Fibroblast of the aortic adventitia (primary cell): Measurements from ENCODE around the gene MRPL23. TPM values are rescaled to one million over a fixed set of nuclear protein-coding genes. Genes with fewer than 3 reads are reported as not detected.

Experiments used
- DNase-seq: peaks from one replicate; pipeline ENCODE4 v3.0.0-alpha.2; 2010; ENCODE audit warnings: low read depth
- H3K4me3 ChIP-seq: 2 replicates; pipeline ENCODE4 v1.5.1; 2011; ENCODE audit warnings: low read depth, mild to moderate bottlenecking, control low read depth, low read length, moderate library complexity
- total RNA-seq: library from RNA; depleted of rRNA; stranded (reverse); fragments of >200 nt; gene quantifications from 2 replicates; pipeline ENCODE4 v1.2.3, GENCODE V29; 2012; ENCODE audit warnings: low replicate concordance
- TF ChIP-seq, protein P1 (sequence below): IDR thresholded peaks from 2 replicates; pipeline ENCODE4 v1.5.1; 2011; ENCODE audit warnings: mild to moderate bottlenecking, low read length, control low read depth, inconsistent platforms; ENCODE audit not compliant: insufficient read depth

The MRPL23 gene
- total RNA-seq, 1 donor = 84.3 TPM

DNA sequence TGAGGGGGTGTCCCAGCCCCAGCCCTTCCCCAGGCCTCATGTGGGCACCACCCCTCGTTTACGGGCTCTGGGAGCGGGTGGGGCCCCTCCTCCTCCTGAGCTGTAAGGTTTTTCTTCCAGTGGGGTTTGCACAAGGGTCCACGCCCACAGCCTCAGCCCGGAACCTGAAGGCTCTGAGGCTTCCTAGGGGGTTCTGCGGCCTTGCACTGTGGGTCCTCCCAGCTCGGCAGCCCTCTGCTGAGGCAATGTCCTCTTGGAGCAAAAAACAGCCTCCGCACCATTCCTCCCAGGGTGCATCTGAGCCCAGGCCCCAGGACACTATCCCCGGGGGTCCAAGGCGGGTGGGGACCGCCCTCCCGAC lies 36.4 kb downstream of the MRPL23 start:
- TF ChIP-seq, protein P1, sequence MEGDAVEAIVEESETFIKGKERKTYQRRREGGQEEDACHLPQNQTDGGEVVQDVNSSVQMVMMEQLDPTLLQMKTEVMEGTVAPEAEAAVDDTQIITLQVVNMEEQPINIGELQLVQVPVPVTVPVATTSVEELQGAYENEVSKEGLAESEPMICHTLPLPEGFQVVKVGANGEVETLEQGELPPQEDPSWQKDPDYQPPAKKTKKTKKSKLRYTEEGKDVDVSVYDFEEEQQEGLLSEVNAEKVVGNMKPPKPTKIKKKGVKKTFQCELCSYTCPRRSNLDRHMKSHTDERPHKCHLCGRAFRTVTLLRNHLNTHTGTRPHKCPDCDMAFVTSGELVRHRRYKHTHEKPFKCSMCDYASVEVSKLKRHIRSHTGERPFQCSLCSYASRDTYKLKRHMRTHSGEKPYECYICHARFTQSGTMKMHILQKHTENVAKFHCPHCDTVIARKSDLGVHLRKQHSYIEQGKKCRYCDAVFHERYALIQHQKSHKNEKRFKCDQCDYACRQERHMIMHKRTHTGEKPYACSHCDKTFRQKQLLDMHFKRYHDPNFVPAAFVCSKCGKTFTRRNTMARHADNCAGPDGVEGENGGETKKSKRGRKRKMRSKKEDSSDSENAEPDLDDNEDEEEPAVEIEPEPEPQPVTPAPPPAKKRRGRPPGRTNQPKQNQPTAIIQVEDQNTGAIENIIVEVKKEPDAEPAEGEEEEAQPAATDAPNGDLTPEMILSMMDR = no peak
- H3K4me3 ChIP-seq = no peak overlapping the region
- DNase-seq = no peak

- TF ChIP-seq, protein P1 = no peak
- no peak overlapping the region for H3K4me3 ChIP-seq
- no peak for DNase-seq
Observed at GRCh38 chr11:1987024-1987423, 39.9 kb downstream of the MRPL23 start.

DNA sequence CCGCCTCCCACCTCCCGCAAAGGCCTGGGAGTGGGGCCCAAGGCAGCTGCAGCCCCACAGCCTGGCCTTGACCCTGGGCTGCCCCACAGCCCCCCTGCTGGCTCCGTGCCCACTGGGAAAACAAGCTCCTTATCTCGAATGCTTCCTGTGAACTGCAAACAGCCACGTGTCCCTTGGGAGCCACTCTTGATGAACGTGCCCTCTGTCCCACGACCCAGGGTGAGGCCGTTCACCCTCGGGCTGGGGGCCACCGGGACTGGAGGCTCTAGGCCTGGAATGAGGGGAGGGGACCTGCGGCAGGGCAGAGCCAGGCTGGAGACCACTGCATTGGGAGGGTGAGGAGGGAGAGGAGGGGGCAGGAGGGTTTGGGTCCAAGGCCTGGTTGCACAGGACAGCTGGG lies 41.0 kb downstream of the MRPL23 start:
- DNase-seq = no peak

DNA sequence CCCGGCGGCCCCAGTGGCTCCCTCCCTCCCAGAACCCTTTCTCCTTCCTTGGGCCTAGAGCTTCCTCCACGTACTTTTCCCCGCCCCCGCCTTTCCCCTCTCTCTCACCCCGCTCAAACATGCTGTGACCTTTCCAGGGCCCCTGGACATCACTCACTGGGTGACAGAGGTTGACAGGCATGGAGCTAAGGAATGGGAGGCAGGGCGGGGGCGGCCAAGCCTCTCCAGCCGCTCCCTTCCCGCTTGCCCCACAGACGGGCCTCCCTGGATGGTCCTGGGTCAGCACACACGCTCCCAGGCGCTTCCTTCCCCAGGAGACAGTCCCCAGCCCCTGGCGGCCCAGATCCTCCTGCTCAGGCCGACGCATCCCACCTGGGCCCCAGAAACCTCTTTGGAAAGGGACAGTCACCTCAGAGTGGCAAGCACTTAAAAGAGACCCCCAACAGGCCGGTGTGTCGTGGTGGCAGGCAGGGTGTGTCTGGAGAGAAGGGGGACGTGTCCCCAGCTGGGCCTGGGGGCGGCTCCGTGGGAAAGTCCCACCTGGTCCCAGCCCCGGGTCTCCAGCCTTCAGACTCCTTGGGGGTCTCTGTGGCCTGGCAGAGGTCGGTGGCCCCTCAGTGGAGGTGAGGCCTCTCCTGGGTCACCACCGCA lies 41.7 kb downstream of the MRPL23 start:
- no peak for DNase-seq
- no peak overlapping the region for H3K4me3 ChIP-seq
- TF ChIP-seq, protein P1 = no peak

More for the DNA sequence above, 41.0 kb downstream of the MRPL23 start:
- no peak overlapping the region for H3K4me3 ChIP-seq
- TF ChIP-seq, protein P1 = no peak

DNA sequence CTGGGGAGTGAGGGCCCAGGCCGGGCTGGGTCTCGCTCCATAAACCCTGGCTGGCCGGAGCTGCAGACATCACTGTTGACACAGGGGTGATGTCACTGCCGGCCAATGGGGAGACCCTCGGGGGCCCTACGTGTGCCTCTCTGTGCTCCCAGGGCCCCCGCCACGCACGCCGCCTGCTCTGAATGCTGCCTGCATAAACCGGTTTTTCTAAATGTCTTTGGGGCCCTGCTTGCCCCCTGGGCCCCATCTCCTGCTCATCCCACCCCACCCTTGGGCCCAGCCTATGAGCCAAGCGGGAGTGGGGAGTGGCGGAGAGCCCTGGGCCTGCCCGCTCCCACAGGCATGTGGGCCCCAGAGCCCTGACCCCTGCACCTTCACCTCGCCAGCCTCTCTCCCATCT lies 42.8 kb downstream of the MRPL23 start:
- H3K4me3 ChIP-seq = no peak overlapping the region
- TF ChIP-seq, protein P1 = no peak
- DNase-seq = no peak

DNA sequence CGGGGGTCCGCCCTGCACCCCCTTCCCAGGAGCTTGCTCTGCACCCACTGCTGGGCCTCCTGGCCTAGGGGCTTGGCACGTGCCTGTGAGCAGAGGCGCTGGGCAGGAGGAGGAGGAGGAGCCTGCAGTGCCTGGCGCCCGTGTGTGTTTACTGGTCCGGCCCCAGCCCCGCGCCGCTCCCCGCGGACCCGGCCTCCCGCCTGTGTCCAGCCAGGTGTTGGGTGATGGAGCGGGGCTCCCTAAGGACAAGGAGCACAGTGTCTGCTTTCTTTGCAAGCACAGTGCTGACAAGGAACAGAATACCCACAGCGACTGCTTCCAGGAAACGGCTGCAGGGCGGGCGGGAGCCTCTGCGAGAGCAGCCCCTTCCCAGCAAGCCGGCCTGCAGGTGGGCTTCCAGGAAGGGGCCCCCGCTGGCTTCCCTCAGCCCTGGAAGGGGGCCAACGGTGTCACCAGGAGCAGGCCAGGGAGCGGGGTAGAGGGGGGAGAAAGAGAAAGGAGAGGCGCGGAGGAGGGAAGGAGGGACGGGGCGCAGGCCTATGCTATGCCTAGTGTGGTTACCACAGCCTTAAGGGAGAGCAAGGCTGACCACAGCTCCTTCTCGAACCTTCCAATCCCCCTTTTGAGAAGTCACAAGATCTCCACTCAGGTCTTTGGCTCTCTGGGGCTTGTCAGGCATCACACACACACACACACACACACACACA lies 43.9 kb downstream of the MRPL23 start:
- TF ChIP-seq, protein P1 = no peak
- no peak for DNase-seq
- no peak overlapping the region for H3K4me3 ChIP-seq
